ENCODE results near the gene PPP1R17.

PPP1R17 gene

DNA sequence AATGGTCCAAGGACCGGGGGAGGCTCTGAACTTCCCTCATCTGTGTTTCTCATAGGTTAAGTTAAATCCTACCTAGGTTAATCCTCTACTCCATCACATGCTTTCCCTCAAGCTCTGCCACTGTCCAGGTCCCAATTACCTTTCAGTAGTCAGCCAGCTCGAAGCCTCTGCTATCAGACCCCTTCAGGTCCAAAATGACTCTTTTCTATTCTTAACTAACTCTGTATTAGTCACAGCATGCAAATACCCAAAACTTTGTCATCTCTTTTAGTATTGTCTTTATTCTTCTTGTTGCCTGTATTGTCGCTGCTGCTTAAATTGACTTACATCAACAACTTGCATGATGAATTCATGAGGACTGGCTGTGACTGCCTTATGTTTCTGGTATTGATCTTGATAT is 15.3 kb downstream of the PPP1R17 start:
- no peak for DNase-seq

- no peak for DNase-seq
These were observed 18.4 kb downstream of the PPP1R17 start for GRCh38 chr7:31705377-31705776.

GRCh38 chr7:31707089-31707488 is 20.1 kb downstream of the PPP1R17 start:
- DNase-seq: no peak

GRCh38 chr7:31710171-31710570 is 23.2 kb downstream of the PPP1R17 start:
- DNase-seq: no peak

DNA sequence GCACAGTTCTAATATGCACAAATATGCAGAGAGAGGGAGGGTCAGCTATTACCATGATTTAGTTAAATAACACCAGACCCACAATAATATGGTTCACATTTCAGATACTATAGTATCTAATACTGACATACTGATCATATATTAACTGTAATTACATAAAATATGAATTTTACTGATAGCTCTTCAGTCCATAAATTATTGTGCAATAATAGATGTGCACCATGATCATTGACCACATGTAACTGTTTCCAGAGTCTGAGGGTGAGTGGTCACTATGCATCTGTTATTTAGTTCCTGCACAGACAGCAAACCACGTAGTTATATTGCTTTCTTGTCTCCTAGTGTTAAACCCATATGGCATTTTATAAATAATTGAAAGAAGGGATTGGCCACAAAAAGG is 29.3 kb downstream of the PPP1R17 start:
- DNase-seq: no peak

GRCh38 chr7:31720366-31720765 is 33.4 kb downstream of the PPP1R17 start:
- DNase-seq: no peak

DNA sequence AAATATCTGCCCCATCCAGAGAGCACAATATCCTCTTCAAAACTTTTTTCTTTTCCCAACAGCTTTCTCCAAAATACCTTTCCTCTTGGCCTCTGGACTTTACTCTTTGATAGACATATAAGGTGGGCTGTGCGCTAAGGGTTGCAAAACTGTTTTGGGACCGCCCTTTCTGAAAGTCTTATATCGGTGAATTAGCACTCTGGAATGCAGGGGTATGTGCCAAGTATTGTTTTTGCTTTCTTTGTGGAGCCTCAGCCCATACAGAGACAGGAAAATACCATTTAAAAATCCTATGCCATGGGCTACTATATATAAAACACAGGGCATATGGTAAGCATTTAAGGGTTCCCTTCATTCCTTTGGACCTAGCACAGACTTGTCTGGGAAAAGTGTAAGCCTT is 37.7 kb downstream of the PPP1R17 start:
- DNase-seq: no peak

DNA sequence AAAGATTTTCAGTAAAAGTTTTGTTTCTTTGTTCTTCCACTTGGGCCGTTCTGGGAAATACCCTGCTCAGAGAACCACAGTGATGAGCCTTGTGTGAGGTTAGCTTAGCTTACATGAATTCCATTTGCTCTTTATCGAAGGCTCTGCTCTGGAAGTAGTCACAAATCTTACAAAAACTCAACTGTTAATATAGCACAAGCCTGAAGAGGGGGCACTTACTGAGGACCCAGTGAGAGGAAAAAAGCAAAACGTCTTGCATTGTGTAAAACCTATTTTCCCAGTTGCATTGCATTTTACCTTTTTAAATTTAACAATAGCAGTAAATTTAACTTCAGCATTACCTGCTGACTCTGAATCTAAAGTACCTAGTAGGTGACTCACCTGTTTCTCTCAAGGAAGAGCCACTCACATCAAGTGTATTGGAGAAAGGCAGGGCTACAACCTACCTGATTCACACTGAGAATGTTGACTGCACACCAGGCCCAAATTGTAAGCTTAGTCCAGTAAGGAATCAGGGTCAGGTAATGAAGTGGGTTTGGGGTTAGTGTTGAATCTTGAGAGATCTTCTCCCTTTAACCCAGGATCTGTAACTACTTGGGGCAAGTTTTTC is 42.3 kb downstream of the PPP1R17 start:
- DNase-seq: no peak

DNA sequence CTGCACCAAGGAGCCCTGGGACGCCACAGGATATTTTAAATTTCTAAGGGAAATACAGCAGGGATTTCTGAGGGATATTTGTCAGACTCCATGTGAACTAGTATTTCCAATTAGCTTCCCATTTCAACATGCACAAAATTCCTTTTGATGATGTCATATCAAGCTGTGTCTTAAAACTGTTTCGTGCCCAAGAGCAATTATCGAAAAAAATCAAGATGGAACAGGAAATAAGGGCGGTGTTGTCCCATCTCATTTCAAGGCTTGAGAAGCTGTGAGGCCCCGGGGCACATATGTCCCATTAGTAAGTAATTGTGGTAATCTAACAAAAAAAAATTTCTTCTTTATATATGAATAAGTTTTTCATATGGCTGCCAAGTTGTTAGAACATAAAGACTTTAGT is 47.4 kb downstream of the PPP1R17 start:
- DNase-seq: no peak

GRCh38 chr7:31735991-31736982 is 49.3 kb downstream of the PPP1R17 start:
- DNase-seq: no peak

GRCh38 chr7:31741852-31742251 is 54.8 kb downstream of the PPP1R17 start:
- no peak for DNase-seq

GRCh38 chr7:31744294-31744874 is 57.4 kb downstream of the PPP1R17 start:
- DNase-seq: peak; percentile 22

DNA sequence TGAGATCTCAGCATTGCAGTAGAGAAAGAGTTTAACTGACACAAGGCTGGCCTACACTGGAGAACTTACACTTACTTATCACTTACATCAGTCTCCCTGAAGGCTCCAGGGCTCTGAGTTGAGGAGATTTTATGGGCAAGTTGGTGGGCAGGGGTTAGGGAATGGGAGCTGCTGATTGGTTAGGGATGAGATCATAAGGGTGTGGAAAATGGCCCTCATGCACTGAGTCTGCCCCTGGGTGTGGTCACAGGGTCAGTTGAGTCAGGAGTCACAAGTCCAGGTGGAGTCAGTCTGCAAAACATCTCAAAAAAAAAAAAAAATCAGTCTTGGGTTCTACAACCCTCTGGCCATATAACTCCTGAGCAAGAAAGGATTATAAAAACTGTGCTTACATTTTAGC is 60.5 kb downstream of the PPP1R17 start:
- no peak for DNase-seq

GRCh38 chr7:31748084-31748483 is 61.1 kb downstream of the PPP1R17 start:
- no peak for DNase-seq

DNA sequence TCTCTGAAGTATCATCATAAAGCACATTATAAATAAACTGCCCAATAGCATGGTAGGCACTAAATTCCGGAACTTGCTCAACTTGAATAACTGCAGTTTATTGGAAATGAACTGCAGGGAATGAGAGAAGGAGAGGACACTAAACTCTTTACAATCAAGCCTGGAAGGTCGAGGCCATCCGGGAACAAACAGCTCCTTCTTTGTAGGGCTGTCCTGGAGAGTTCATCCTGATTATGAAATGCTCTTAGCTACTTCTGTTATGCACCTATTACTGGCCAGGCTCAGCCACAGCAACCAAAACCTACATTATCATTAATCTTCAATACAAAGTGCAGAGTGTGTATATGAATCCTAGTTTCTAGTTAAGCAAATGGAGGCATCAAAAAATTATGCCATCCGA is 64.7 kb downstream of the PPP1R17 start:
- DNase-seq: no peak
